Esophagus muscularis mucosa (tissue), 3 donors: Measurements from ENCODE around the gene CHCHD3.

ENCODE experiments used
- POLR2AphosphoS5 ChIP-seq, 2 donors: sonication (generic); formaldehyde crosslinking; IDR thresholded peaks; one replicate each; pipeline ENCODE4 v1.6.1; 2017; ENCODE audit warnings: antibody characterized with exemption in 2 of 2
- TF ChIP-seq, protein P1 (sequence below), 3 experiments: fragments of 200-600 bp in 2 of 3; fragments of 450-650 bp in 1 of 3; sonication (generic) in 2 of 3; IDR thresholded peaks; one replicate each; pipeline ENCODE4 v1.5.1; 2017 to 2019; ENCODE audit warnings: antibody characterized with exemption in 3 of 3, mild to moderate bottlenecking in 2 of 3, moderate library complexity in 1 of 3

DNA sequence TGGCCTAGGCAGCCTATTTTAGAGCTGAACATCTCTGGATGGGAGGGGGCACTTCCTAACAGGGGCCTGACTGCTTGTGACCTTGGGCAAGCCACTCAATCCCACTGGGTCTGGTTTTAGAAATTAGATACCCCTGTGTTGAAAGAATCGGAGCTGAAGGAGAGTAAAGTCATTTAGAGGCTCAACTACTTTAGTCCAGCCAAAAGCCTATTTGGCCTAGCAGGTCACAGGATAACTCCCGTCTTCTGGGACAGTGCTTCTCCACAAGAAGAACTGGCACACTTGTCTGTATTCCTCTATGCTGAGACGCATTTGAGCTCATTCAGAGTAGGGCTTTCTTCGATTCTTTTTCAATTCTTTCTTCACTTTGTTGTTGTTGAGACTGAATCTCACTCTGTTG, 224.2 kb downstream of the CHCHD3 start:
- TF ChIP-seq, protein P1, sequence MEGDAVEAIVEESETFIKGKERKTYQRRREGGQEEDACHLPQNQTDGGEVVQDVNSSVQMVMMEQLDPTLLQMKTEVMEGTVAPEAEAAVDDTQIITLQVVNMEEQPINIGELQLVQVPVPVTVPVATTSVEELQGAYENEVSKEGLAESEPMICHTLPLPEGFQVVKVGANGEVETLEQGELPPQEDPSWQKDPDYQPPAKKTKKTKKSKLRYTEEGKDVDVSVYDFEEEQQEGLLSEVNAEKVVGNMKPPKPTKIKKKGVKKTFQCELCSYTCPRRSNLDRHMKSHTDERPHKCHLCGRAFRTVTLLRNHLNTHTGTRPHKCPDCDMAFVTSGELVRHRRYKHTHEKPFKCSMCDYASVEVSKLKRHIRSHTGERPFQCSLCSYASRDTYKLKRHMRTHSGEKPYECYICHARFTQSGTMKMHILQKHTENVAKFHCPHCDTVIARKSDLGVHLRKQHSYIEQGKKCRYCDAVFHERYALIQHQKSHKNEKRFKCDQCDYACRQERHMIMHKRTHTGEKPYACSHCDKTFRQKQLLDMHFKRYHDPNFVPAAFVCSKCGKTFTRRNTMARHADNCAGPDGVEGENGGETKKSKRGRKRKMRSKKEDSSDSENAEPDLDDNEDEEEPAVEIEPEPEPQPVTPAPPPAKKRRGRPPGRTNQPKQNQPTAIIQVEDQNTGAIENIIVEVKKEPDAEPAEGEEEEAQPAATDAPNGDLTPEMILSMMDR (IDR thresholded peaks at IDR 0.05): no peak
- no peak for TF ChIP-seq POLR2AphosphoS5 (IDR thresholded peaks at IDR 0.05)
